Amygdala (tissue), 56 donors: Measurements from ENCODE around the gene MED26.
"Not testable (repeated sequence)": the region's sequence is repeated elsewhere in the genome, so short reads cannot be mapped to it uniquely, and the experiment has no call there.

ENCODE experiments used
- DNase-seq, 56 donors: peaks; one replicate each; lab custom pipeline; 2025; lab: John Stamatoyannopoulos, UW

Gene MED26

GRCh38 chr19:16548956-16549355 lies 79.0 kb downstream of the MED26 start:
- no peak for DNase-seq

- DNase-seq: no peak
Measured at GRCh38 chr19:16544473-16545231, 83.4 kb downstream of the MED26 start.

GRCh38 chr19:16543734-16544133 lies 84.3 kb downstream of the MED26 start:
- not testable (repeated sequence) for DNase-seq

GRCh38 chr19:16542910-16543472 lies 85.0 kb downstream of the MED26 start:
- peak in 1 of 56 donors; percentile 41 for DNase-seq

GRCh38 chr19:16542045-16542909 lies 85.7 kb downstream of the MED26 start, which contains the start of gene CHERP:
TSS of gene CHERP (minus strand) at chr19:16542437. CDS start at chr19:16542378, 59 bp downstream.
- DNase-seq: peak; percentile 50 to 95 (median 85)

GRCh38 chr19:16541526-16542044 lies 86.4 kb downstream of the MED26 start:
- no peak for DNase-seq

- no peak for DNase-seq
Measured at GRCh38 chr19:16540948-16541347, 87.1 kb downstream of the MED26 start.

GRCh38 chr19:16537111-16537510 lies 90.9 kb downstream of the MED26 start:
- DNase-seq: no peak

GRCh38 chr19:16536130-16536529 lies 91.9 kb downstream of the MED26 start:
- no peak for DNase-seq

- no peak for DNase-seq
Measured at GRCh38 chr19:16535381-16535780, 92.6 kb downstream of the MED26 start.

GRCh38 chr19:16532440-16533234 lies 95.4 kb downstream of the MED26 start:
- DNase-seq: no peak

- no peak for DNase-seq
Measured at GRCh38 chr19:16531380-16531669, 96.7 kb downstream of the MED26 start.

- no peak for DNase-seq
Measured at GRCh38 chr19:16530540-16531379, 97.2 kb downstream of the MED26 start.

GRCh38 chr19:16529466-16530144 lies 98.4 kb downstream of the MED26 start:
- no peak for DNase-seq

- no peak for DNase-seq
Measured at GRCh38 chr19:16527971-16528521, 100.0 kb downstream of the MED26 start.

- DNase-seq: no peak
Measured at GRCh38 chr19:16527334-16527935, 100.6 kb downstream of the MED26 start.

GRCh38 chr19:16525751-16526481 lies 102.1 kb downstream of the MED26 start:
- no peak for DNase-seq
